NCI-H524 treated with DMSO at 0.1 percent for 48 hours (cell line): Measurements from ENCODE around the gene MDM2.
"Not testable (repeated sequence)": the region's sequence is repeated elsewhere in the genome, so short reads cannot be mapped to it uniquely, and the experiment has no call there.

Experiments
- DNase-seq: peaks from one replicate; lab custom pipeline; 2025; lab: John Stamatoyannopoulos, UW

Gene MDM2

DNA sequence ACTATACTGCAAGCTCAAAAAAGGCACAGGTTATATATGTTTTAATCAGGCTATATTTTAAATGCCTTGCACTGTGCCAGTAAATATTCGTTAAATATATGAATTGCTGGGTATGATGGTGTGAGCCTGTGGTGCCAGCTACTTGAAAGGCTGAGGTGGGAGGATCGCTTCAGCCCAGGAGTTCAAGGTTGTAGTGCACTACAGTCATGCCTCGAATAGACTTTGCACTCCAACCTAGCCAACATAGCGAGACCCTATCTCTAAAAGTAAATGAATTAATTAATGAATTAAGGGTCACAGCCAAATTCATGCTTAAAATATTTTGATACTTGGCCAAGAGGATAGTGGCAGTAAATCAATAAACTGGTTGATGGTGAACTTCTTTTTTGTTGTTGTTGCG, 22.2 kb upstream of the MDM2 start:
- no peak for DNase-seq

DNA sequence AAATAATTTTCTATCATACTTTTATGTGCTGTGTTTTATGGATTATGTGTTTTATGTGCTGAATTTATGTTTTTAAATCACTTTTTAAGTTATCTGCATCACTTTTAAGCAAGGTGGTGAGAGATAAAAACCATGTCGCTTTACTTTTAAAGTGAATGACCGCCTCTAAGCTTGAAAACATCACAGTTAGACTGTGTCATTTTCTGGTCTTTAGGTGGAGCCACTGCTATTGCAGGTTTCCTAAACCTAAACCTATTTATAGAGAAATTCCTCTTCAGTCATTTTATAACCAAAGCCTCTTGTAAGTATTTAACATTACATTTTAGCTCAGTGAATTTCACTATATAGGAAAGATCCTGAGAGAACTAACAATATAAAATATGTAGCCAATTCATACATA, 21.0 kb upstream of the MDM2 start:
- no peak for DNase-seq

DNA sequence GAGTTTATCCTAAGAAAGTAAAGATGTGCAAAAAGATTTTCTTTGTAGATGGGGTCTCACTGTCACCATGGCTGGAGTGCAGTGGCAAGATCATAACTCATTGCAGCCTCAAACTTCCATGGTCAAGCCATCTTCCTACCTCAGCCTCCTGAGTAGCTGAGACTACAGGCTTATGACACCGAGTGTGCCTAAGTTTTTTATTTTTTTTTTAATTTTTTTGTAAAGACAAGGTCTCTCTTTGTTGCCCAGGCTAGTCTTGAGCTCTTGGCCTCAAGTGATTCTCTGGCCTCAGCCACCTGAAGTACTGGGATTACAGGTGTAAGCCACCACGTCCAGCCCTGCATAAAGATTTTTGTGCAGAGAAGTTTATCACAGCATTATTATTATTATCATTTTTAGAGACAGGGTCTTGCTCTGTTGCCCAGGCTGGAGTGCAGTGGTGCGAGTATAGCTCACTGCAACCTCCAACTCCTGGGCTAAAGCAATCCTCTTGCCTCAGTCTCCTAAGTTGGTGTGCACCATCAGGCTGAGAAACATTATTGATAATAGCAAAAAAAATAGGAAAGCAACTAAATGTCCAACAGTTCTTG, 19.3 kb upstream of the MDM2 start:
- DNase-seq = no peak

DNA sequence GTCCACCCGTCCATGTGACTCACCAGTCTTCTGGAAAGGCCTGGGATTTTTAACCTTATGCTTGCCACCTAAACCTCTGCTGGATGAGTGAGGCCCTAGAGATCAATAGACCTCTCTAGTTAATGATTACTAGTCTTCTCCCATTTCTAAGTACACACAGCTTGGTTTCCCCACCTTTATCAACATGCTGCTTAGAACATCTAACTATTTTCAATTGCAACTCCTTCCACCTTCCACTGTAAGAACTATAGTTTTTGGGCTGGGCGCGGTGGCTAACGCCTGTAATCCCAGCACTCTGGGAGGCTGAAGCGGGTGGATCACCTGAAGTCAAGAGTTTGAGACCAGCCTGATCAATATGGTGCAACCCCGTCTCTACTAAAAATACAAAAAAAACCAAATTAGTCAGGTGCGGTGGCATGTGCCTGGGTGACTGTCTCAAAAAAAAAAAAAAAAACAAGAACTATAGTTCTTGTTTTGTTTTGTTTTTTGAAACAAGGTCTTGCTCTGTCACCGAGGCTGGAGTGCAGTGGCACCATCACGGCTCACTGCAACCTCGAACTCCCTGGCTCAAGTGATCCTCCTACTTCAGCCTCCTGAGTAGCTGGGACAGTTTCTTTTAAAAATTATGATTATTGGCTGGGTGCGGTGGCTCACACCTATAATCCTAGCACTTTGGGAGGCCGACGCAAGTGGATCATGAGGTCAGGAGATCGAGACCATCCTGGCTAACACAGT, 18.7 kb upstream of the MDM2 start:
- DNase-seq = no peak

DNA sequence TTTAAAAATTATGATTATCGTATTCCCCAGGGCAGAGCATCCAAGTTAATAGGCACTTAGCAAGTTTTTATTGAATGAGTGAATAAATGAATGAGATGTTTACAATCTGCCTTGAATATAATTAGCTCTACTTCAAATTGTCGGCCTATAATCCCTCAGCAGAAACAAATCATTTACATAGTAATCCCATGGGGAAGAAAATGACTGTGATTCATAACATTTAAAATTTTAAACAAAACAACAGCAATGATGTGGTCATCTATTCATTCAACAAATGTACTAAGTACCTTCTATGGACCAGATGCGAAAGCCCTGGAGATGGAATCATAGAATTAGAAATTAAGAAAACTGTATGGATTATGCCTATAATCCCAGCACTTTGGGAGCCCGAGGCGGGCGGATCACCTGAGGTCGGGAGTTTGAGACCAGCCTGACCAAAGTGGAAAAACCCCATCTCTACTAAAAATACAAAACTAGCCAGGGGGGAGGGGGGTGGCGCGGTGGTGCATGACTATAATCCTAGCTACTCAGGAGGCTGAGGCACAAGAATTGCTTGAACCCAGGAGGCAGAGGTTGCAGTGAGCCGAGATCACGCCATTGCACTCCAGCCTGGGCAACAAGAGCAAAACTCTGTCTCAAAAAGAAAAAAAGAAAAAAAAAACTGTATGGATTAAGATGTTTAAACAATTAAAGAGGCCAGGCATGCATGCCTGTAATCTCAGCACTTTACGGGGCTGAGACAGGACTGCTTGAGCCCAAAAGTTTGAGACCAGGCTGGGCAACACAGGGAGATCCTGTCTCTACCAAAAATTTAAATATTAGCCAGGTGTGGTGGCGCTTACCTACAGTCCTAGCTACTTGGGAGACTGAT, 17.7 kb upstream of the MDM2 start:
- no peak for DNase-seq

DNA sequence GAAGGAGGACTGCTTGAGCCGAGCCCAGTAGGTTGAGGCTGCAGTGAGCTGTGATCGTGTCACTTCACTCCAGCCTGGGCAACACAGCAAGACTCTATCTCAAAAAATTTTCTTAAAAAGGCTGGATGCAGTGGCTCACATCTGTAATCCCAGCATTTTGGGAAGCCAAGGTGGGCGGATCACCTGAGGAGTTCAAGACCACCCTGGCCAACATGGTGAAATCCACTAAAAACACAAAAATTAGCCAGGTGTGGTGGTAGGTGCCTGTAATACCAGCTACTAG, 17.1 kb upstream of the MDM2 start:
- DNase-seq = no peak

DNA sequence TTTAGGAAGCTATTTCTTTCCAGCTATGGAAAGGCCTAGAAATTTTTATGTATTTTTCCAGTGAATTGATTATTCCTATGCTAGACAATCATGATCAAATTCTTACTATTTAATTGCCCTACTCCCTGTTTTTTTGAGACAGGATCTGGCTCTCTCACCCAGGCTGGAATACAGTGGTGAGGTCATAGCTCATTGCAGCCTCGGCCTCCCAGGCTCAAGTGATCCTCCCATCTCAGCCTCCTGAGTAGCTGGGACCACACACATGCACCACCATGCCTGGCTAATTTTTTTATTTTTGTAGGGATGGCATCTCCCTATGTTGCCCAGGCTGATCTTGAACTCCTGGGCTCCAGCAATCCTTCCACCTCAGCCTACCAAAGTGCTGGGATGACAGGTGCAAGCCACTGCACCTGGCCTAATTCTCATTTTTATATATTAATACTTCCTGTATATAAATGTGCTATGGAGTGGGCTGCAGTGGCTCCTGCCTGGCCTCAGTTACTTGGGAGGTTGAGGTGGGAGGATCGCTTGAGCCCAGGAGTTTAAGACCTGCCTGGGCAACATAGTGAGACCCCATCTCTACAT, 16.0 kb upstream of the MDM2 start:
- no peak for DNase-seq

DNA sequence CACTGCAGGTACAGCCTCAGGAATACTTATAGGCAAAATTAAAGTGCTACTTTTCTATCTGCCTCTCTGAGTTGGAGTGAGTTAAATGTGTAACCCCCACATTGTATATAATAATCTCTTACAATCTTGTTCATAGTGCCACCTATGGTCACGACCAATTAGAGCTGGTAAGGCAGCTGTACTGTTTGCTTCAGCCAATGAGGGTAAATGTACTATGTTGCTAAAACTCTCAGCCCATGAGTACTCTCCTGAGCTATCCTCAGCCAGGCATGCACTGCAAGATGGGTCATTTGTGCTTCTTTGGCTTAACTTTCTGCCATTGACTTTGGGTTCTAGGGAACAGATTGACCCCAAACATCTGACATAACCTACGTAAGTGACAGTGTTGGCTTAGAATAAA, 15.0 kb upstream of the MDM2 start:
- peak; percentile 21 for DNase-seq

DNA sequence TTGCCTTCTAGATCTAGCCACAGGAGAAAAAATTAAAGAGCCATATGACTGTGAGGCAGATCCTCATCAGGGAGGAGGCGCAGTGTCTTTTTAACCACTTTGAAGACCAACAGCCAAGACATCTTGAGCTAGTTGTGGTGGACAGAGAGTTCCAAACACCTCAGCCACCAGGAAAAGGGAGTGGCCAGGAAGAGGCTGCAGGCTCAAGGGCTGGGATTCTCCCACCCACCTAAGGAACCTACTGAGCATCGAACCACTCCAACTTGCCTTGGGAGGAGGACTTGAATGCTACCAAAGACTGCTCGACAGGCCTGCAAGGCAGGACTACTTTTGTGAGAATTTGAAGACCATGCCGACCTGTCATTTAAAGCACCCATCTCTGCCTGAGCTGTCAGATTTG, 14.5 kb upstream of the MDM2 start:
- no peak for DNase-seq

DNA sequence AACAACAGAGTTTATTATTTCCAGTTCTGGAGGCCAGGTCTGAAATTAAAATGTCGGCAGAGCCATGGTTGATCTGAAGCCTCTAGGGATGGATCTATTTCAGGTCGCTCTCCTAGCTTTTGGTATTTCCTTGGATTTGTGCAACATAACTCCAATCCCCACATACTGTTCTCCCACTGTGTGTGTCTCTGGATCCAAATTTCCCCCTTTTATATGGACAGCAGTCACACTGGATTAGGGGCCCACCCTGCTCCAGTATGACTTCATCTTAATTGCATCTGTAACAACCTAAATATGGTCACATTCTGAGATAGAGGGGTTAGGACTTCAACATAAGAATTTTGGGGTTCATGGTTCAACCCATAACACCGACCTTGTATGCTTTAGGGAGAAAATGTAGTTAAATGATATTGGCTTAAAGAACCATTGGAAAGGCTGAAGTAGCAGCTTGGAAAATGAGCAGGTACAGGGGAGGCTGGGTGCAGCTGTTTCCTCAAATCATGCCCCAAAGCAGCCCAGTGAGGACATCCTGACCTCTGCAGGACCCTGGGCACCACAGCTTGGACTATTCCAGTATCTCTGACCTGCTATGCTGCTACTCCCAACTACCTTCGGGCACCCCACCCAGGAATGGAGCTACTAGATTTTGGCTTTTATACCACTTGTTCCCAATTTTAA, 13.9 kb upstream of the MDM2 start:
- no peak for DNase-seq

DNA sequence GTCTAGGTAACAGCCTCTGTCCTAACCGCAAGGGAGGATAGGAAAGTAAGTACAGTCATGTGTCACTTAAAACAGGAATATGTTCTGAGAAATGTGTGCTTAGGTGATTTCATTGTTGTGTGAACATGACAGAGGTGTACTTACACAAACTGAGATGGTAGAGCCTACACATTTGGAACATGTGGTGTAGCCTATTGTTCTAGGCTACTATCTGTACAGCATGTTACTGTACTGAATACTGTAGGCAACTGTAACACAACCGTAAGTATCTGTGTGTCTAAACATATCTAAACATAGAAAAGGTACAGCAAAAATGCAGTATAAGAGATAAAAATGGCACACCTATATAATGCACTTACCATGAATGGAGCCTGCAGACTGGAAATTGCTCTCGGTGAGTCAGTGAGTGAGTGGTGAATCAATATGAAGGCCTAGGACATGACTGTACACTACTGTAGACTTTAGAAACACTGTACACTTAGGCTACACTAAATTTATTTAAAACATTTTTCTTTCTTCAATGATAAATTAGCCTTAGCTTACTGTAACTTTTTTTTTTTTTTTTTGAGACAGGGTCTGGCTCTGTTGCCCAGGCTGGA, 13.2 kb upstream of the MDM2 start:
- DNase-seq = no peak

DNA sequence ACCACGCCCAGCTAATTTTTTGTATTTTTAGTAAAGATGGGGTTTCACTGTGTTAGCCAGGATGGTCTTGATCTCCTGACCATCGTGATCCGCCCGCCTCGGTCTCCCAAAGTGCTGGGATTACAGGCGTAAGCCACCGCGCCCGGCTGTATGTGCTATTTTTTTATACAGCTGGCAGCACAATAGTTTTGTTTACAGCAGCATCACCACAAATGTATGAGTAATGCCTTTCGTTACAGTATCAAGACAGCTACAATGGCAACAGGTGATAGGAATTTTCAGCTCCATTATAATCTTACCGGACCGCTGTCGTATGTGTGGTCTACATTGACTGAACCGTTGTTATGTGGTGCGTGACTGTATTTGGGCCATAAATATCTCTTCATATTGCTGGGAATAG, 11.6 kb upstream of the MDM2 start:
- no peak for DNase-seq

DNA sequence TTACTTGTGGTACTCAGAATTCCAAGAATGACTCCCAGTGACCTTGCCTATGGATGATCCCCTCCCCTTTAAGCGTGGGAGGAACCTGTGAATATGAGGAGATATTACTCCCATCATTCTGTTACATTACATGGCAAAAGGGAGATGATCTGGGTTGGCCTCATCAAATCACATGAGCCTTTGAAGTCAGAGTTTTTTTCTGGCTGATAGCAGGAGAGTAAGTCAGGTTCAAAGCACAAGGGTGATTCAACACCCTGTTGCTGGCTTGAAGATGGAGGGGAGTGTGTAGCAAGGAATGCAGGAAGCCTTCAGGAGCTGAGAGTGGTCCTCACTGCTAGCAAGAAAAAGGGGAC, 9.1 kb upstream of the MDM2 start:
- DNase-seq = no peak

DNA sequence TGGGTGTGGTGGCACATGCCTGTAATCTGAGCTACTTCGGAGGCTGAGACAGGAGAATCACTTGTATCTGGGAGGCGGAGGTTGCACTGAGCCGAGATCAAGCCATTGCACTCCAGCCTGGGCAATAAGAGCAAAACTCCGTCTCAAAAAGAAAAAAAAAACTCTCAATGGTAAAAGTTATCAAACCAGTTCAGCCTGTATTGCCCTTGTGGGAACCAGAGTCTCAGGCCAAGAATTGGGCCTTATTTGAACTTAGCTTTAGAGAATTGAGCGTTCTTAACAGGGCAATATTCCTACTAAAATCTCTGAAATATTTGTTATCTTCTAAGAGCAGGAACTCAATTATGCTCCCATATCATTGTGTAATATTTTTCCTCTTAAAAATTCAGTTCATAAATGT, 7.7 kb upstream of the MDM2 start:
- DNase-seq = no peak

DNA sequence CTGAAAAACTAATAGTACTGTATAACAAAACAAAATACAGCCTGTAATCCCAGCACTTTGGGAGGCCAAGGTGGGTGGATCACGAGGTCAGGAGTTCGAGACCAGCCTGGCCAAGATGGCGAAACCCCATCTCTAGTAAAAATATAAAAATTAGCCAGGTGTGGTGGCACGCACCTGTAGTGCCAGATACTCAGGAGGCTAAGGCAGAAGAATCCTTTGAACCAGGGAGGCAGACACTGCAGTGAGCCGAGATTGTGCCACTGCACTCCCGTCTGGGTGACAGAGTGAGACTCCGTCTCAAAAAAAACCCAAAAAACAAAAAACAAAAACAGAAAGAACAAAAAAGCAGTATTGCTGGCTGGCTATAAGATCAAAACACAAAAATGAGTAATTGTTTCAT, 6.9 kb upstream of the MDM2 start:
- not testable (repeated sequence) for DNase-seq

DNA sequence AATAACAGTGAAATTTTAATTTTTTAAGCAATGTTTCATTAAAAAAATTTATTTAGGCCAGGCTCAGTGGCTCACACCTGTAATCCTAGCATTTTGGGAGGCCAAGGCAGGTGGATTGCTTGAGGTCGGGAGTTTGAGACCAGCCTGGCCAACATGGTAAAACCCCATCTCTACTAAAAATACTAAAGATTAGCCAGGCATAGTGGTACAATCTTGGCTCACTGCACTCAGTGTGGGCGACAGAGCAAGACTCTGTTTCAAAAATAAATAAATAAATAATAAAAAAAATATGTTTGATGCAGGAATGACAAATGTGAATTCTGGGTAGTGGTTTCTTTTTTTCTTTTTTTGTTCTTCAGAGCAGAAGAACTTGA, 5.6 kb upstream of the MDM2 start:
- DNase-seq = not testable (repeated sequence)

DNA sequence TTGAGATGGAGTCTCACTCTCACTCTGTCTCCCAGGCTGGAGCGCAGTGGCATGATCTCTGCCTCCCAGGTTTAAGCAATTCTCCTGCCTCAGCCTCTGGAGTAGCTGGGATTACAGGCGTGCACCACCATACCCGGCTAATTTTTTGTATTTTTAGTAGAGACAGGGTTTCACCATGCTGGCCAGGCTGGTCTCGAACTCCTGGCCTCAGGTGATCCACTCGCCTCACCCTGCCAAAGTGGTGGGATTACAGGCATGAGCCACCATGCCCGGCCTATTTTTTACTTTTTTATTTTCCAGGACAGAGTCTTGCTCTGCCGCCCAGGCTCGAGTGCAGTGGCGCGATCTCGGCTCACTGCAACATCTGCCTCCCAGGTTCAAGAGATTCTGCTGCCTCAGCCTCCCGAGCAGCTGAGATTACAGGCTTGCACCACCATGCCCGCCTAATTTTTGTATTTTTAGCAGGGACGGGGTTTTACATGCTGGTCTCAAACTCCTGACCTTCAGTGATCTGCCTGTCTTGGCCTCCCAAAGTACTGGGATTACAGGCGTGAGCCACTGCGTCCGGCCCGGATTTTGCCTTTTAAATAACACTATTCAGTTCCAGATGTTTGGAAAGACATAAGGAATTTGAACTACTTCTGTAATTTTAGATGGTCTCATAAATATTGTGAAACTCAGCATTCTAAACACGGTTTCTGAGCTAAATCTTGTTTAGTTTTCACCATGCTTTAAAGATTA, 4.9 kb upstream of the MDM2 start:
- not testable (repeated sequence) for DNase-seq

DNA sequence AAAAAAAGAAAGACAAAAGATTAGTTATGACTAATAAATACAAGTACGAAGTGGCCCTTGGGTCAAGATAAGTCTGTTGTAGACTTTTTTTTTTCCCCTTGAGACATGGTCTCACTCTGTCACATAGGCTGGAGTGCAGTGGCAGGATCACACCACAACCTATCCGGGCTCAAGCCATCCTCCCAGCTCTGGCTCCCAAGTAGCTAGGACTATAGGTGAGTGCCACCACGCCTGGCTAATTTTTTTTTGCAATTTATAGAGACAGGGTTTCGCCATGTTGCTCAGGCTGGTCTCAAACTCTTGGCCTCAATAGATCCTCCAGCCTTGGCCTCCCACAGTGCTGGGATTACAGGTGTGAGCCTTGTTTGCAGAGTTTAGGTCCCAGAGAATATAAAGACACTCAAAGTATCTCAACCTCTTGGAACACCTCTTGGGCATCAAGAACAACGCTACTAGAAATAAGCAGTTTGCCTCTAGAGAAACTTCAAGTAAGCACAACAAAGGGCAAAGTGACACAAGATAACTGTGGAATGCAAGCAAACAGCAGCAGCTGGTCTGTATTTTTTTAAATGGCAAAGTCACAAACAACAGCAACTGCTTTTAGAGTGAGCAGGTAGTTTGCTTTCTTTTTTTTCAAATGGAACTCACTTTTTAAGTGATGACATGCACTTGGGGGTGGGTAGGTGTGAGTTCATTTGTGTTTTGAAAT, 3.9 kb upstream of the MDM2 start:
- DNase-seq = no peak

DNA sequence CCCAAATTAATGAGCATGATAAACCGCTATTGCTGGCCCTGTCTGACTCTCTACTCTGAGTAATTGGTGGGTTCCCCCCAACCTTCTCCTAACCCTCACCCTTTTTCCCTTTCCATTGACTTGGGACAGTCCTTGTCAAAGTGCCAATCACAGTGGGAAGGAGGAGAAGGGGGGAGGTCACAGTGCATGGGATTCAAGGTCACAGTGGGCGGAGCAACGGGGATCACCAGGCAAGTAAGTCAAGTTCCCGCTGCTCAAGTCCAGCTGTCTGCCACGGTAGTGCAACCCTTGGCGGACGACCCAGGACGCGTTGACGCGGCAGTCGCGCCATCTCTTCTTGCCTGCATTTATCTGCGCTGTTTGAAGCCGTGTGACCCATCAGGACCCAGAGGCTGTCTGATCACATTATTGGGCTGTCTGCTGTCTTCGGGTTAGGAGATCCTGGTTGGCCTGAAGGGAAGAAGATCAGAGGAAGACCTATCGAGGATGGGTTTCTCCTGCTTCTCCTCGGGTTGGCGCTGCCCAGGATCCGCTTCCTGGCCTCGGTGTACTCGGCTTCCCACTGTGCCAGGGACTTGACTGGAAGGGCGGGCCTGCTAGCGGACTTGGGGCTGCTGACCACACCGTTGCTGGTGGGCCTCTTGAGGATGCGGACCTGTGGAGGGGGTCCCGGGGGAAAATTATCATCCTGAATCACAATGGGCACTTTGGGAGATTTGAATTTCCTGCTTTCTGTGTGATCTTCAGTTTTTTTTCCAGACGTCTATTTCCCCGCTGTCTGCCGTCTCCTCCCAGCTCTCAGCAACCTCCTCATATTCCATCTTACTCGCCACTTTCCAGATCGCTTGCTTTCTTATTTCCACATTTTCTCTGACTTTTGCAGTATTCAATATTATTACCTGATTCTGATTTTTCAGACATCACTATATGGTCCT, 3.1 kb upstream of the MDM2 start:
- no peak for DNase-seq
